Pancreas (tissue), 10 donors: ENCODE measurements around the gene DOCK4. TPM values are rescaled to one million over a fixed set of nuclear protein-coding genes. Genes with fewer than 3 reads are reported as not detected.

ENCODE experiments used
- ATAC-seq, 4 donors: fragments of 200-7000 bp; cut with Tn5 transposase; one replicate each; pipeline versions ENCODE4 v1.8.0 to v1.9.1; 2020; ENCODE audit warnings: mild to moderate bottlenecking in 4 of 4, moderate library complexity in 4 of 4
- DNase-seq, 6 donors: peaks; one replicate each; pipeline ENCODE4 v3.0.0-alpha.2; 2020
- FAIRE-seq: peaks from 2 replicates; lab custom pipeline; 2012; peaks lifted over from hg19 to GRCh38; lab: Jason Lieb, UNC
- H3K27ac ChIP-seq, 4 donors: fragments of 200-600 bp; sonication (generic); 1 replicate in 3 of 4; 2 replicates in 1 of 4; pipeline versions ENCODE4 v1.5.0 to v1.8.0; 2020
- H3K27me3 ChIP-seq, 4 donors: fragments of 200-600 bp; one replicate each; pipeline ENCODE4 v1.8.0; 2021
- H3K36me3 ChIP-seq, 3 donors: fragments of 200-600 bp; sonication (generic) in 1 of 3; one replicate each; pipeline versions ENCODE4 v1.5.0 to v1.8.0; 2020 to 2021
- H3K4me1 ChIP-seq, 3 donors: fragments of 200-600 bp; one replicate each; pipeline ENCODE4 v1.8.0; 2021
- H3K4me3 ChIP-seq, 4 donors: fragments of 200-600 bp; sonication (generic) in 2 of 4; one replicate each; pipeline versions ENCODE4 v1.5.0 to v1.8.0; 2020 to 2021
- H3K9me3 ChIP-seq, 4 donors: fragments of 200-600 bp; one replicate each; pipeline ENCODE4 v1.8.0; 2021
- CTCF ChIP-seq, 4 donors: fragments of 200-600 bp; sonication (generic) in 3 of 4; IDR thresholded peaks; one replicate each; pipeline versions ENCODE4 v1.5.0 to v1.8.0; 2021; ENCODE audit warnings: antibody characterized with exemption in 4 of 4
- WGBS, 2 donors: extraction: QIAGEN DNeasy Blood & Tissue Kit; methylation state at CpG; one replicate each; pipeline ENCODE4 v1.1.7; 2013; 5-methylcytosine and 5-hydroxymethylcytosine counted together
- intact Hi-C, 3 donors: fragments of 100-400 bp; cut with DNase I; formaldehyde crosslinking; loops; one replicate each; pipeline versions ENCODE4 v1.11.1 to v1.14.2; 2022
- polyA plus RNA-seq, 2 donors: library from polyadenylated mRNA; stranded (reverse); fragments of 200-250 nt; gene quantifications; one replicate each; pipeline ENCODE4 v1.2.3, GENCODE V29; 2013
- total RNA-seq, 6 donors: library from RNA; stranded (reverse); fragmentation: NEBNext Ultra II Directional in 4 of 6; extraction: Animal tissue kit (Norgen Biotek cat#: 25700) in 4 of 6; gene quantifications; one replicate each; pipeline versions ENCODE4 v1.2.1 to v1.2.4, GENCODE V29; 2021 to 2023
- donor health status: healthy with polysubstance abuse.
- donor health status: DM: no; HTN: no; CAD: no; lungs with moderate emphysema.
- donor health status: DM: no; HTN: no; CAD: no.
- donor health status: control.
- donor health status: control.
- donor health status: Bipolar disorder and iron deficiency.
- donor health status: DM: yes; HTN: yes; CAD: no.
- donor health status: DM: no; HTN: no; CAD: no.
- donor health status: DM: no; HTN: no; CAD: no.
- donor health status: DM: yes; HTN: yes; CAD: no.

DOCK4 gene
- total and polyA plus RNA-seq, 8 donors = 5.4 to 15.5 (median 6.1) TPM

GRCh38 chr7:112138938-112139337, 67.3 kb downstream of the DOCK4 start:
- Histone ChIP-seq H3K27me3 (no peaks in the 10 kb centered on the region), H3K9me3 (no peaks in the 10 kb centered on the region), H3K27ac (no peak overlapping the region), H3K4me3 (no peak overlapping the region), H3K36me3 (no peaks in the 10 kb centered on the region), H3K4me1 (peaks cover 0 to 7% (median 0%) of the 10 kb centered on the region in 3 donors)
- FAIRE-seq (no peak), ATAC-seq (no peak), DNase-seq (no peak)
- WGBS, 2 donors = 95 to 96% methylated on average over 3 of the region's 3 CpGs
- TF ChIP-seq CTCF (IDR thresholded peaks at IDR 0.05) = no peak
- intact Hi-C loops = no loop called here

- intact Hi-C loops = no loop called here
- Histone ChIP-seq H3K9me3 (no peaks in the 10 kb centered on the region), H3K27ac (no peak overlapping the region), H3K4me1 (peaks cover 0 to 7% (median 0%) of the 10 kb centered on the region in 3 donors), H3K36me3 (no peaks in the 10 kb centered on the region), H3K27me3 (no peaks in the 10 kb centered on the region), H3K4me3 (no peak overlapping the region)
- FAIRE-seq (no peak), ATAC-seq (no peak), DNase-seq (no peak)
- no peak for TF ChIP-seq CTCF (IDR thresholded peaks at IDR 0.05)
- 84 to 95% methylated on average over 3 of the region's 3 CpGs for WGBS, 2 donors
Observed at GRCh38 chr7:112138325-112138852, 67.8 kb downstream of the DOCK4 start.

- Histone ChIP-seq H3K27ac (no peak overlapping the region), H3K4me3 (no peak overlapping the region), H3K36me3 (no peaks in the 10 kb centered on the region), H3K4me1 (peaks cover 0 to 7% (median 0%) of the 10 kb centered on the region in 3 donors), H3K9me3 (no peaks in the 10 kb centered on the region), H3K27me3 (no peaks in the 10 kb centered on the region)
- no peak for ATAC-seq
- DNase-seq = no peak
- intact Hi-C loops = no loop called here
- FAIRE-seq = no peak
- WGBS, 2 donors = 92 to 98% methylated on average over 3 of the region's 3 CpGs
- no peak for TF ChIP-seq CTCF (IDR thresholded peaks at IDR 0.05)
Observed at GRCh38 chr7:112137141-112138101, 68.8 kb downstream of the DOCK4 start.

- no peak for DNase-seq
- ATAC-seq = no peak
- Histone ChIP-seq H3K4me3 (no peak overlapping the region), H3K27ac (no peak overlapping the region), H3K4me1 (peaks cover 0 to 7% (median 0%) of the 10 kb centered on the region in 3 donors), H3K27me3 (no peaks in the 10 kb centered on the region), H3K36me3 (no peaks in the 10 kb centered on the region), H3K9me3 (no peaks in the 10 kb centered on the region)
- FAIRE-seq = no peak
- WGBS, 2 donors = 88 to 90% methylated on average over 4 of the region's 4 CpGs
- no peak for TF ChIP-seq CTCF (IDR thresholded peaks at IDR 0.05)
- intact Hi-C loops = no loop called here
Observed at GRCh38 chr7:112136271-112137008, 69.8 kb downstream of the DOCK4 start.
